Left cardiac atrium (tissue), 4 donors: ENCODE results near the gene SEL1L3. TPM values are rescaled to one million over a fixed set of nuclear protein-coding genes. Genes with fewer than 3 reads are reported as not detected.
A peak's percentile ranks its signal among the peaks of the same experiment; 100 is the strongest.

Experiments
- ATAC-seq, 2 donors: fragments of 200-7000 bp; cut with Tn5 transposase; one replicate each; pipeline ENCODE4 v1.9.1; 2020; ENCODE audit warnings: mild to moderate bottlenecking in 2 of 2, moderate library complexity in 2 of 2
- DNase-seq: peaks from one replicate; pipeline ENCODE4 v3.0.0-alpha.2; 2020
- intact Hi-C, 2 donors: fragments of 100-400 bp; cut with DNase I; formaldehyde crosslinking; loops; one replicate each; pipeline versions ENCODE4 v1.14.1 to v1.15.1; 2022 to 2023
- total RNA-seq, 2 donors: library from RNA; stranded (reverse); fragmentation: NEBNext Ultra II Directional; extraction: Animal tissue kit (Norgen Biotek cat#: 25700); gene quantifications; one replicate each; pipeline ENCODE4 v1.2.1, GENCODE V29; 2021
- donor health status: DM: no; HTN: yes; CAD: no.
- donor health status: DM: no; HTN: yes; CAD: no; lungs with severe emphysema.
- donor health status: DM: yes; HTN: yes; CAD: no.
- donor health status: Dilated cardiomyopathy.

Gene SEL1L3
- total RNA-seq, 2 donors from 2014 or later = 5.6 to 6.6 TPM

DNA sequence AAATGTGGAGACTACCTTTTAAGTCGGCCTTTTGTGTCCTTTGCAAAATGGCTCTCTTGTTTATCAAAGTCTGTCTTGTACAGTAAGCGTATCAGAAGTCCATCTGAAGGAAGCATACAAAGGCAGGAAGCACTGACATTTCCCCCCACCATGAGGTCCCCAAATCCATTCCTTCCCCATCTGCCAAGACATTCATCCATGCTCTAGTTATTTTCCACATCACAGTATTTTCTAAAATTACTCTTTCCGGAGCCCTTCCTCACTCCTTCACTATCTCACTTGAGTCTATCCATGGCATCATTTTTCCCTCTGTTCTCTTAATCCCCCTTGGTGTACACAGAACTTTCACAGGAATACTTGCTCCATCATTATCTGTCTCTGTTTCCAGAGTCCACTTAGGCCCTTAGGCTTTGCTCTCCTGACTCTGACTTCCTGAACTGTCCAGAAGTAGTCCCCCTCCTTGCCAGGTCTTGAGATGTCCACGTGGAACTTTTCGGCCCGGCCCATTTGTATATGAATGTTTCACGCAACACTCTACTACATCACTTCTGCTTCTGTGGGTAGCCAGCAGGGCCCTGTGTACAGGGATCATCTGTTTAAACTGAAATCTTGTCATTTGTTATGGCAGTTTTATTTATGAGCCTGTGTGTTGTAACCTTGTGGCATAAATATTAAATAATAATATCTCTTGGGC, 2.1 kb downstream of the SEL1L3 start:
- DNase-seq (peak; percentile 25), ATAC-seq (peak in 1 of 2 donors; percentile 4)
- intact Hi-C loops = no loop called here

DNA sequence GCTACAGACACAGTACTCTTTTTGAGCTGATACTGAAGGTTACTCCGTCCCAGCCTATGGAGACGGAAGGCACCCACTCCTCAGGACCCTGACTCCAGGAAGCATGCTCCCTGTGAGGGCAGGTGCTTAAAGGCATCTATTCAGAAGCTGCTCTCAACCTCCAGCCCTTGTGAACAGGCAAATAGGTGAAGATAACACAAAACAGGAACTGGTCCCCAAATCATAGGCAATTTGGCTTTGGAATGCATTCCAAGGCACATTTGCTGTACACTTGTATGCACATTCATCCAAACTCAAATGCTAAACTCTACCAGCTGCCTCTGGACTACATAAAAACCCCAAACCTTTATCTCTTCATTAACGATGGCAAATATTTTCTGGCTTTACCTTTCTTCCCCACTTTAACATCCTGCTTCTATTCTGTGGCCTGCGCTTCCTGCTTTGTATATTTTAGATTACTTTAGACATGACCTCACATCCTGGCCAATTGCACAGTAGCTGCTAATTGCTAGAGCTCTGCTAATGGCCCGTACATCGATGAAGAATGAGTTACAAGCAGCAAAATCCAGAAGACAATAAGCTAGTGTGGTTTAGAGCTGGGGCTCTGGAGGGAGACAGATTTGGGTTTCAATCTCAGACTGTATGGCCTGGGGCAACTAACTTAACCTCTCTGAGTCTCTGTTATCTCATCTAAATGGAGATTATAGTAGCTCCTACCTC, 3.2 kb downstream of the SEL1L3 start:
- DNase-seq (no peak), ATAC-seq (peak; percentile 22 to 27)
- intact Hi-C loops = no loop called here

DNA sequence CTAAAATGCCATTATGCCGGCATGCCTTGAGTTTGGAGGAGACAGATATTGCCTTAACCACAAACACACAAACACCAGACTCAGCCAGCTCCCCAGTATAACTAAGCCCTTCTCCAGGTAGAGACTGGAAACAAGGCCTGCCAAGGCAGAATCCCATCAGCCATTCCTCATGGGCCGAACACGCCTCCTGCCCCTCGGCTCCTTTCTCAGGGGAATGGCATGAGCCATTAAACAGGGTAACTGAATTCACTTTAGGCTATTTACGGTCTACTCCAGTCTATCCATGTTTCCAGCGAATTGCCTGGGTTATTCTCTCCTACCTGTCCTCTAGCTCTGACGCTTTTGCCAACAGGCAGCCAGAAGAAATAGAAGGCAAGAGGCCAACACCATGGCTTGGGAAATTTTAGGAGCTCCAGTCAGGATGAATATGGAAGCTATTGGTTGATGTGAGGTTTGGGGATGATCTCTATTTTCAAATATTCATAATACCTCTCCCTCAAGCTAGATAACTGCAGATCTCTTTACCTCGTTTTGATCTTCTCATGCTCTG, 4.9 kb downstream of the SEL1L3 start:
- ATAC-seq = no peak
- intact Hi-C loops = no loop called here
- DNase-seq = no peak

DNA sequence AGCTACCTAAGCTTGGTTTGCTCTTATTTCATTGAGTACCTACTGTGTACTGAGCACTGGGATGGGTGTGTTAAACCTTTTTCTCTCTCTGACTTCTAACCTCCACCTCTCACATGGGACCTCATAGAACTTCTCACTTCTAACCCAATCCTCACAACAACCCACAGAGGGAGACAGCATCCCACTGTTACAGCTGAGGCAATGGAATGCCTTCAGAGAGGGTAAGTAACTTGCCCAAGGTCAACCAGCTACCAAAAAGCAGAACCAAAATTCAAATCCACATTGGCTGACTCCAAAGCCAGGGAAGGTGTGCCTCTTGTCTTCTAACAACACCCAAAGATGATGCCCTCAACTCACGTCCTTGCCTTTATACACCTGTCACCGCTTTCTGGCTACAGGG, 5.4 kb downstream of the SEL1L3 start:
- DNase-seq = no peak
- intact Hi-C loops = no loop called here
- no peak for ATAC-seq

DNA sequence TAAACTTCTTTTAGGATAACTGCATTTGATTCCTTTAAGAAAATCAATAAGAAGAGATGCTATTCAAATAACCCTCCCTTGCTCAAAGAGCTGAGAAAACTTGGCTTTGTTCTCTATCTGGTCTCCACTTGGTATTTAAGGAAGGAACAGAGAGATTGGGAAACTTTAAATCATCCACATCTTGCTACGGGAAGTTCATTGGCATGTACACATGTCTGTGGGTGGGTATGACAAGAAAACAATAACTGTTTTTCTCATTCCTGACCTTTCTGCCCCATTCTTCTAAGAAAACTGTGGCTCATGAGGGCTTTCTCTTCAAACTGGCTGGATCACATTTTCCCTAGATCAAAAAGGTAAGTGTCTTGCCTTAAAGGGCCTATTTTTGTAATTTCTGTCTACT, 6.0 kb downstream of the SEL1L3 start:
- DNase-seq (no peak), ATAC-seq (peak in 1 of 2 donors; percentile 21)
- intact Hi-C loops = no loop called here

DNA sequence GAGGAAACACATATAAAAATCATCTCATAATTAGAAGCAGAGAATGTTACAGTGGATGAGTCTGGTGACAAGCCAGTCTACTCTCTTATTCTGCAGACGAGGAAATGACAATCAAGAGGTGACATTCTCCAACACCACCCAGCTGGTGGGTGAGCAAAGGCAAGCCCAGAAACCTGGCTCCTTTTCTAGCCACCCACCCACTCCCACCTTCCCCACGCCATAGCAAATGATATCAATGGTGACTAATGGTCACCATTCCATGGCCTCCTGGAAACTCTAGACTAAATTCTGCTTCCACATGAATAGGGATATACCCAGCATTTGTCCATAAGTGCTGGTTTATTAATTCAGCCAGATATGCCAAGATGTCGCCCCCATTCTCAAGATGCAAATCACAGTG, 10.7 kb downstream of the SEL1L3 start:
- DNase-seq = no peak
- ATAC-seq = no peak
- intact Hi-C loops = no loop called here

DNA sequence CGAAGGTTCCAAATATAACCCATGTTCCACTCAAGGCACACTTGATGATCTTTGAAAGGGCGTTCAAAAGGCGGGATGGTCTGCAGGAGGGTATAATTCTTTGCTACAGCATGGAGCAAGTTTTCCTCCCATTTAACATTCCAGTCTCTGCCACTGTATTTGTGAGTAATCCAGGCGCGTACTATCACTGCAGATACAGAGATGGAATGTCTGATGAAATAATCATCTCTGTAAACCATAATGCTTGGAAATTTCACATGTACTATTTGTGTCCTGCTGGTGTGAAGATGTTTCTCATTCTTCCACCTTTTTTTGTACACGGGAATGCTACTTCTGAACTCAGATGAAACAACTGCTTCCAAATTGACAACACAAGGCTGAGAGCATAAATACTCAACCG, 15.5 kb downstream of the SEL1L3 start:
- intact Hi-C loops = no loop called here
- ATAC-seq = no peak

DNA sequence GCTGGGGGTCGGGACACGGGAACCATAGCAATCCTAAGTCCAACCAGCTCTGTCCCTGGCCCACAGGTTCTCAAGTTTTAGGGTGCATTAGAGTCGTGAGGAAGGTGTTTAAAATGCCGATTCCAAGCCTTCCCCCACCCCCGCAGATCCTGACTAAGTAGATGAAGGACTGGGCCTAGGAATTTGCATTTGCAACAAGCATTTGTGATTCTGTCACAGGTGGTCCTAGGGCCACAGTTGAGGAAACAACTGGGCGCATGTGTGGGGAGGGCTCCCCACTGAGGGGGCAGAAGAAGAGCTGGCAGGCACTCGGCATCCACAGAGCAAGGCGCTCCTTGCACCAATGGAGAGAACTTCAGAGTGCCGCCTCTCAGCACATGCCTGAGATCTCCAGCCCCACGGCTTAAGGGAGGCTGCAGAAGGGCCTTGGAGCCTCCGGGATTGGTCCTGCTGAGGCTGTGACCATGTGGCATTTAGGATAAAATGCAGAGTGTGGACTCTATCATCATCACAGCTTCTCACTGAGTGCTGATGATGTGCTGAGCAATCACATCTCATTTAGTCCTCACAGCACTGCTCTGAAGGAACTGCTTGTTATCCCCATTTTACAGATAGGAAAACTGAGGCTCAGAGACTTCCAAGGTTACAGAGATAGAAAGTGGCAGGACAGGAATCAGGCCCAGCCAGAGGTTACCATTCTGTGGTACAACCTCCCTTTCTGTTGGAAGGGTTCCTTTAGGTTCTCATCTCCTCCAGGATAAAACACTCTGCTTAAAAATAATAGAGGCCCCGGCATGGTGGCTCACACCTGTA, 16.7 kb downstream of the SEL1L3 start:
- intact Hi-C loops = no loop called here
- no peak for DNase-seq
- ATAC-seq = no peak

More for the DNA sequence above, 15.5 kb downstream of the SEL1L3 start:
- DNase-seq = no peak

DNA sequence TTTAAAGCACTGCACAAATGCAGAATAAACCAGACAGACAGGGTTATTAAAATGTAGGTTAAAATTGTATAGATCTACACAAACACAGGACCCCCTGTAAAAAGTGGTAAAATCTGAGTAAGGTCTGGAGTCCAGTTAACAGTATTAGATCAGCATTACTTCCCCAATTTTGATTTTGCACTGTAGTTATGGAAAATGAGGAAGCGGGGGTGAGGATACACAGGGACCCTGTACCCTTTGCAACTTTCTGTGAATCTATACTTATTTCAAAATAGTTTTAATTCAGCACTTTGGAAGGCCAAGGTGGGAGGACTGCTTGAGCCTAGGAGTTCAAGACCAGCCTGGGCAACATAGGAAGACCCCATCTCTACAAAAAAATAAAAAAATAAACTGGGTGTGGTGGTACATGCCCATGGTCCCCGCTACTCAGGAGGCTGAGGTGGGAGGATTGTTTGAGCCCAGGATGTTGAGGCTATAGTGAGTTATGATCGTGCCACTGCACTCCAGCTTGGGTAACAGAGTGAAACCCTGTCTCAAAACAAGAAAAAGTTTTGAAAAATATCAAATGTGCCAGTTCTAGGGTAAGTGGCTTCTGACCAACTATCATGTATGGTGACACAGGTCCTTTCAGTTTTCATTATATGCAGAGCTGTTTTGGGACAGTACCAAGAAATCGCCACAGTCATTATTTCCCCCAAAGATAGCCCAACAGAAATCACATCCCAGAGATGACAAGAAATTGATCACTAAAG, 17.7 kb downstream of the SEL1L3 start:
- DNase-seq = no peak
- intact Hi-C loops = no loop called here
- no peak for ATAC-seq

DNA sequence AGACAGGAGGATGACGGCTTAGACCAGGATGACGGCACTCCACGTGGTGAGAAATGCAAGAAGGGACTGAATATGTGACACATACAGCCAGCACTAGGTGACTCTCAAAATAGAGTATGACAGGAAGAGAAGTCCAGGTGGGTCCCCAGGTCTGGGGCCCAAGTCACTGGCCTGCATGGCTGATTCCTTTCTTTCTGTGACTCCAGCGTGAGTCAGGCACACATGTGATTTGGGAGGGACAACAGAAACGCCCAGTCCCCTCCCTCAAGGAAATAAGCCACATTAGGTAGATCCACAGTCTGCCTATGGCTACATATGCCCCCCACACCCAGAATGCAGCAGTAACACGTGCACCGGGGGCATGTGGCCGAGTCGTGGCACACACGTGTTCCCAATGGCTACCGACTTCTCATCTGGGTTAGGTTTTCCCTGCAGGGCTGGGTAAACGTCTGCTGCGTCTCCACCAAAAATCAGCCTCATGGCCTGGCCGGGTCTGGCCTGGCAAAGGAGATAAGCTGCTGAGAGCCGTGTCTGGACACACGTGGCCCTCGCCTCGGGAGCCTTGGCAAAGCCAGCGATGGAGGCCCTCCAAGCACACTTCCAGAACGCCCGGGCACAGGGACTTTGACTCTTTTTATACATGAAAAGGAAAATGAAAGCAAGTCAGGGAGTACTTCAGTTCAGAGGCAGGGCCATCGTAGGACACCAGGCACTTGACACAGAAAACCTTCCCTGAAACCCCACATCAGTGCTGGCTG, 19.3 kb downstream of the SEL1L3 start:
- DNase-seq (peak; percentile 29), ATAC-seq (peak; percentile 54 to 64)
- intact Hi-C loops = no loop called here

DNA sequence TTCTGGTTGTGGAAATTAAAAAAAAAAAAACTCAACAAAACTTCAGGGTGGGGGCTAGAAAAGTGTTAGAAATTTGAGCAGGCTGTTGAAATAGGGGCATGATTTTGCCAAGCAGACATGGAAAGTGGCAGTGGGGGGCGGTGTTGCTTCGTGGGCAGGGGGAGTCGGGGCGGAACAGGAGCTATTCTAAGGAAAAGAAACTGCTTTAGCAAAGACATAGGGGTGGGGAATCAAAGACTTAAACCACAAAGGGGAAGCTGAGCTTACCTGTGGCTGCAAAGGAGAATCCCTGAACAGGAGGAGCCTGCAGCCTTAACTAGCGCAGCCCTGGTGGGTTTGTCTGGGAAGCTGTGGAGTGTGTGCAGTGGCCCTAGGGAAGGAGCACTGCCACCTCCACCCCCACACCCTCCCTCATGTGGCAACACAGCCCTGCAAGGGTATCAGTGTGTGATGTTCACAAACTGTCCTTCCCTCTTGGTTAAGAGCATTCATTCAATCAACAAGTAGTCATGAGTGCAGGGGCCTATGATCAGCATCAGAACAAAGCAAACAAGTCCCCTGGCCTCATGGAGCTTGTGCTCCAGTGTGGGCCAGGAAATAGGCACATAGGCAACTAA, 20.5 kb downstream of the SEL1L3 start:
- no peak for DNase-seq
- intact Hi-C loops = no loop called here
- ATAC-seq = no peak

DNA sequence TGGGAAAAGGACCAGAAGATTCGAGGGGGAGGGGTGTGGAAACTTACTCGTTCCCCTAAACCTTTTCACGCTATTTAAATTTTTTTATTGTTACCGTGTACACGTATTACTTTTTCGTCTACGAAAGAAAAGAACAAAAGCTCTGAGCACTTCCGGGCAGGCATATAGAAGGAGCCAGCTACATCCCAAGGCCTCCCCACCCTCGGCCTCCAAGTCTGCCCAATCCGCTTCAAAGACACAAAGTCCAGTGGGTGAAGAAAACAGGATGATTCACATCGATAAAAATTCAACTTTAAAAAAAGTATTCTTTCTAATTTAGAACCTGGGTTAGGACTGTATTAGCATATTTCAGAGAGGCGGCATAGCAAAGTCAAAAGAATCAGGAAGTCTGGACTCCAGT, 23.1 kb downstream of the SEL1L3 start:
- DNase-seq (no peak), ATAC-seq (no peak)
- intact Hi-C loops = no loop called here

DNA sequence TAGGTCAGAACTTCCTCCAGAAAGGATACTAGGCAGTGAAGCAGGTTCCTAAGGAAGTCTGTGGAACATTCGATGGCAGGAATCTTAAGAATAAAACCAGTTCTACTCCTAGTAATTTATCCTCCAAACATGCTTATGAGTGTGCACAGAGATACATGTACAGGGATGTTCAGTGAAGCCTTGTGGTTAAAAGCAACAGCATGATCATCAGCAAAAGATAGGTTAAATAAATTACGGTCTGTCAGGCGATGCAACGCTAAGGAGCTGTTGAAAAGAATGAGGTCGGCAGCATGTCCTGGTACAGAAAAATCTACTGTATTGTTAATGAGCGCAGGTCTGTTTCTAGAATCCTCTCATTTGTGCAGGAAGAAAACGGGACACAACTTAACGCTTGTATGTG, 23.6 kb downstream of the SEL1L3 start:
- ATAC-seq (no peak), DNase-seq (no peak)
- intact Hi-C loops = no loop called here

DNA sequence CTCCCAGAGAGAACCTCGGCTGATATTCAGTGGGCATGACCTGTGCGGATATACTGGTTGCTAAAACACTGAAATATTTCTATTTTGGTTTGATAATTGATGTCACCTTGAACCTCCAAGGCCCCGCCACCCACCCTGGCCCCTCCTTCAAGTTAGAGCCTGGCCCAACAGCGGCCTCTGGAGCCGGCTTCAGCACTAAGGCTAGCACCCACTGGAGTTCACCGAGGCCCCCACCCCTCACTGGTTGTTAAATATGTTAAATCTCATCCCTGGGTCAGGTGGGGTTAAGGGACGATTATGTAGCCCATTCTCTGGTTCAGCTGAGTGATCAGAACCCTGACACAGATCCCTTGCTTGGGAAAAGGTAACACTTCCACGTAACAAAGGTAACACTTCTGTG, 24.3 kb downstream of the SEL1L3 start:
- intact Hi-C loops = no loop called here
- ATAC-seq = no peak
- DNase-seq = no peak

DNA sequence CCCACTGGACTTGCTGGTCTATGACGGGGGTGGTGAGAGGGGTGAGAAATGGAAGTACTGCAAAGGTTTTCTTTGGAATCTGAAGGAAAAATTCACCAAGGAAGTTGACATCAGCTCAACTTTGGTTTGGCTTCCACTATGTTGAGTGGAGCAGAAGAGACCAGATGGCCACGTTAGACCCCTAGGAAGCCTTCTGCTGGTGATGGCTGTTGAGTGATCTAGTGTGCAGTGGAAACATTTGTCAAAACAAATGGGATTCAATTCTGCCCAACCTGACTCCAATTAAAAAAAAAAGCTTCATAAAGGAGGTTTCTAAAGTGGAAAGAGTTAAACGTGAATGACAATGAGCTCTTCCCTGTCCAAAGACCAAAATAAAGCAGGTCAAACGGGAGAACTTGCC, 25.7 kb downstream of the SEL1L3 start:
- ATAC-seq = no peak
- no peak for DNase-seq
- intact Hi-C loops = no loop called here

DNA sequence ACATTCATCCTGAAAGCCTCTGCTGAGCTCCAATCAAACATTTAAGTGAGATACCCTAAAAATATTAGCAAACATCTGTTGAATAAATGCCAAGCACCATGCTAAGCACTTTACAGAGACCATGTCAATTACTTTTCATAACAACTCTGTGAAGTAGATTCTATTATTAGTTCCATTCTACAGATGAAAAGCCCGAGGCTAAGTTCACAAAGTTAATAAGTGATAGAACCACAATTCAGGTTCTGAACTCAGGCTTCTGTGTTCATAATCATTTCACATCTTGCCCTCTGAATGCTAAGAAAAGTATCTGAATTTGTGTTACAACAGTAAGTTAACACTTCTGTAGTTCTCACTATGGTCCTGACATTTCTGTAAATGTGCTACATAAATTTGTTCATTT, 27.4 kb downstream of the SEL1L3 start:
- intact Hi-C loops = no loop called here
- DNase-seq (no peak), ATAC-seq (no peak)

DNA sequence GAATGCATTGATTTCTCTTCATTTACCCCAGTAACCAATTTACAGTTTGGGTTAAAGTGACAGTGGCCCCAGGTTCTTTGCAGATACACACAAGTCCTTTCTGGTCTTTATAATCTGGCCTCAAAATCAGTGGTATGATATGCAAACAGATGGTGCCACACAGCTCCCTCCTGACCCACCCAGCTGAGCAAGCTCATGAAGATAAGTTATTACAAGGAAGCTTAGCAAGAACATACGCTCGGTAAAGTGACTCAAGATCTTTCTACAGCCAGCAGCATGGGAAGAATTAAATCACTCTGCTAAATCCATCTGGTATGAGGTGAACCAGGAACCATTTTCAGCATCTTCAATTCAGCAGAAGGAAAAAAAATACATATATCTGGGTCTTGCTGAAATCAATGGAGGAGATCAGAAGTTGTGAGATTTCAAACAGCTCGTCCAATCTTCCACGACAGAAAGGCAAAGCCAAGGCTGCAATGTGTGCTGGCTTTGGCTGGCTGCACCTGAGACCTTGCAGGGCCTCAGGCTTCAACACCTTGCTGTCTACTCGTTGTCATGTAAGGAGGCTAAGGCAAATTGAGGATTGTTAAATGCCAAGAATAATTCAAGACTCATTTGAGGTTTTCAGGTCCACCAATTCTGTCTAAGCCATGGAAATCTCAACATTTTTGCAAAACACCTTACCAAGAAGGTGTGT, 28.2 kb downstream of the SEL1L3 start:
- no peak for DNase-seq
- intact Hi-C loops = no loop called here
- ATAC-seq = no peak

DNA sequence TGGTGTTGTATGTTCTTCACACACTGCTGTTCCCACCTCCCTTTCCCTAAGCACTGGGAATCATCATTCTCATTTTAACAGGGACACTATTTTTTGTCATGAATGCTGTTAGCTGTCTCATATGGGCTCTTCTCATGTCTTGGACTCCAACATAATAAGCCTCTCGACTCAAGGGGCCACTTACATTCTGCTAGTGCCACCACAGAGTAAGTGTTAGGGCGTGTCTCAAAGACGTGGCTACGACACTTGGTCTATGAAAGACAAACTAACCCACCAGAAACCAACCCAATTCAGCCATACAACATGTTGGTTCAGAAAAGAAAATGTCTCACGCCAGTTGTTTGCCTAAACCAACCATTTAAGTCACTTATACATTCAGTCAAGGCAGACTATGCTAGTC, 32.2 kb downstream of the SEL1L3 start:
- intact Hi-C loops = no loop called here
- ATAC-seq (no peak), DNase-seq (no peak)
